Caco-2 (cell line): Measurements from ENCODE around the gene ZNF319. TPM values are rescaled to one million over a fixed set of nuclear protein-coding genes. Genes with fewer than 3 reads are reported as not detected.

Source experiments
- BruUV-seq: library from RNA; stranded (reverse); fragments of 400-500 nt; replicated peaks from 2 replicates; lab custom pipeline; 2021; lab: Mats Ljungman, UMichigan
- CTCF ChIA-PET: fragments of 300-600 bp; sonication (Branson Sonifier 250); formaldehyde crosslinking; loops from one replicate; lab custom pipeline; 2022; ENCODE audit warnings: antibody characterized with exemption; lab: Charles Lee
- POLR2A ChIA-PET: fragments of 300-600 bp; sonication (Branson Sonifier 250); formaldehyde crosslinking; loops from one replicate; lab custom pipeline; 2022; ENCODE audit warnings: antibody characterized with exemption; lab: Charles Lee
- DNase-seq, 2 experiments: peaks; one replicate each; pipeline versions ENCODE4 v3.0.0 to v3.0.0-alpha.2; 2020 to 2022
- H3K27me3 ChIP-seq: replicated peaks from 2 replicates; pipeline ENCODE4 v1.6.0; 2011; ENCODE audit warnings: low read length; ENCODE audit not compliant: control insufficient read depth, insufficient read depth
- H3K36me3 ChIP-seq: 2 replicates; pipeline ENCODE4 v1.5.1; 2011; ENCODE audit warnings: low read length; ENCODE audit not compliant: control insufficient read depth, insufficient read depth
- H3K4me1 ChIP-seq: fragments of 250-450 bp; sonication (Bioruptor Pico); 2 replicates; pipeline ENCODE4 v1.5.1; 2020; ENCODE audit warnings: mild to moderate bottlenecking
- H3K4me3 ChIP-seq: 2 replicates; pipeline ENCODE4 v1.5.1; 2011; ENCODE audit warnings: low read depth, mild to moderate bottlenecking, control low read depth, low read length
- H3K9me3 ChIP-seq: fragments of 250-450 bp; sonication (Bioruptor Pico); 2 replicates; pipeline ENCODE4 v1.5.1; 2020; ENCODE audit warnings: mild to moderate bottlenecking, moderate library complexity
- H3K27ac Mint-ChIP-seq: one replicate; pipeline ENCODE4 v1.8.0; 2022; ENCODE audit warnings: mixed read lengths; ENCODE audit not compliant: unreplicated experiment
- H3K27me3 Mint-ChIP-seq: one replicate; pipeline ENCODE4 v1.8.0; 2022; ENCODE audit warnings: mixed read lengths; ENCODE audit not compliant: insufficient read depth, unreplicated experiment
- H3K36me3 Mint-ChIP-seq: one replicate; pipeline ENCODE4 v1.8.0; 2022; ENCODE audit warnings: mild to moderate bottlenecking, mixed read lengths; ENCODE audit not compliant: insufficient read depth, unreplicated experiment
- H3K4me1 Mint-ChIP-seq: one replicate; pipeline ENCODE4 v1.8.0; 2022; ENCODE audit warnings: low read depth, mixed read lengths; ENCODE audit not compliant: unreplicated experiment
- H3K4me3 Mint-ChIP-seq: one replicate; pipeline ENCODE4 v1.8.0; 2022; ENCODE audit warnings: mild to moderate bottlenecking, moderate library complexity, mixed read lengths; ENCODE audit not compliant: unreplicated experiment
- H3K9me3 Mint-ChIP-seq: one replicate; pipeline ENCODE4 v1.8.0; 2022; ENCODE audit warnings: mixed read lengths; ENCODE audit not compliant: unreplicated experiment
- CTCF ChIP-seq, 2 experiments: fragments of 200-600 bp in 1 of 2; IDR thresholded peaks; 1 replicate in 1 of 2; 2 replicates in 1 of 2; pipeline versions ENCODE4 v1.5.1 to v1.8.0; 2011 to 2022; ENCODE audit warnings: antibody characterized with exemption in 1 of 2, control low read depth in 1 of 2, inconsistent platforms in 1 of 2, low read depth in 1 of 2, low read length in 1 of 2, mild to moderate bottlenecking in 1 of 2, moderate library complexity in 1 of 2; ENCODE audit not compliant: insufficient read depth in 1 of 2, severe bottlenecking in 1 of 2, unreplicated experiment in 1 of 2
- intact Hi-C: fragments of 100-400 bp; cut with micrococcal nuclease; formaldehyde crosslinking; loops from one replicate; pipeline ENCODE4 v1.10.0; 2022; ENCODE audit not compliant: unreplicated experiment
- total RNA-seq: library from RNA; stranded (reverse); gene quantifications from 2 replicates; pipeline ENCODE4 v1.2.3, GENCODE V29; 2022

Gene ZNF319
- total RNA-seq, 1 experiment from 2014 or later = 16.3 TPM

DNA sequence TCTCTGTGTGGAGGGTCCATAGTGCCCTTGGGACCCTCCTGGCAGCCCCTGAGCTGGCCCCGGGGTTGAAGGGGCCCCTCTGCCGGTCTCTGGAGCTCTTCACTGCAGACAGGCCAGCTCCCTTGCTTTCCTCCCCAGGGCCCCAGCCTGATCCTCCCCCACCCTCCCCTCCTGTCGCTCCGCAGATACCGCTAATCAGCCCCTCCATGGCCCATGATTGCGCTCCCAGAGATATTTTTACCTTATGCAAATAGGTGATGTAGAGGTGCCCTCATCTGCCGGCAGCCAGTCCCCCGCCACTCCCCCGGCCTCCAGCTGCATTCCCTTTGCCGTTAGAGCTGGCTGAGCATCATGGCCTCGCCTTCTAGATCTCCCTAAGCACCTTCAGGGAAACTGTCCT is 34.3 kb upstream of the ZNF319 start:
- no peak overlapping the region for H3K4me3 ChIP-seq
- no peak overlapping the region for H3K4me3 Mint-ChIP-seq
- TF ChIP-seq CTCF (IDR thresholded peaks at IDR 0.05; ENCODE audit: insufficient read depth in 1 of 2, low read depth in 1 of 2, low read length in 1 of 2, severe bottlenecking in 1 of 2, unreplicated experiment in 1 of 2) = no peak

GRCh38 chr16:58034128-58034685 is 33.7 kb upstream of the ZNF319 start:
- H3K36me3 Mint-ChIP-seq = peaks cover 6% of the 10 kb centered on the region
- H3K27ac Mint-ChIP-seq = no peak overlapping the region
- Histone ChIP-seq H3K36me3 (peaks cover 1% of the 10 kb centered on the region; the same call in 1 of the 2 replicates), H3K27me3 (no peaks in the 10 kb centered on the region), H3K9me3 (no peaks in the 10 kb centered on the region), H3K4me3 (no peak overlapping the region), H3K4me1 (peaks cover 5% of the 10 kb centered on the region)
- H3K27me3 Mint-ChIP-seq = no peaks in the 10 kb centered on the region
- no TSS peak for BruUV-seq
- no peak for TF ChIP-seq CTCF (IDR thresholded peaks at IDR 0.05; ENCODE audit: insufficient read depth in 1 of 2, low read depth in 1 of 2, low read length in 1 of 2, severe bottlenecking in 1 of 2, unreplicated experiment in 1 of 2)
- peaks cover 6% of the 10 kb centered on the region for H3K4me1 Mint-ChIP-seq
- POLR2A ChIA-PET = interaction anchor here (0.7 kb wide), 1 partner anchor 95 kb away, joined by 3 read pairs; the partner anchor contains the start of gene CFAP20
- H3K4me3 Mint-ChIP-seq = no peak overlapping the region
- DNase-seq = no peak
- intact Hi-C loops = no loop called here
- no peaks in the 10 kb centered on the region for H3K9me3 Mint-ChIP-seq
- CTCF ChIA-PET = interaction anchor here (1.5 kb wide), 1 partner anchor 88 kb away, joined by 6 read pairs; no protein-coding TSS in a partner anchor

More for the DNA sequence above, 34.3 kb upstream of the ZNF319 start:
- Mint-ChIP-seq H3K9me3 (no peaks in the 10 kb centered on the region), H3K27me3 (no peaks in the 10 kb centered on the region), H3K36me3 (peaks cover 6% of the 10 kb centered on the region), H3K27ac (no peak overlapping the region), H3K4me1 (peaks cover under 1% of the 10 kb centered on the region)
- no peaks in the 10 kb centered on the region for H3K9me3 ChIP-seq
- POLR2A ChIA-PET = interaction anchor here (0.7 kb wide), 1 partner anchor 95 kb away, joined by 3 read pairs; the partner anchor contains the start of gene CFAP20
- CTCF ChIA-PET = interaction anchor here (1.5 kb wide), 1 partner anchor 87 kb away, joined by 6 read pairs; no protein-coding TSS in a partner anchor
- DNase-seq = no peak
- BruUV-seq = no TSS peak
- intact Hi-C loops = no loop called here
- peaks cover 5% of the 10 kb centered on the region for H3K4me1 ChIP-seq
- peaks cover 1% of the 10 kb centered on the region; the same call in 1 of the 2 replicates for H3K36me3 ChIP-seq
- H3K27me3 ChIP-seq = no peaks in the 10 kb centered on the region

DNA sequence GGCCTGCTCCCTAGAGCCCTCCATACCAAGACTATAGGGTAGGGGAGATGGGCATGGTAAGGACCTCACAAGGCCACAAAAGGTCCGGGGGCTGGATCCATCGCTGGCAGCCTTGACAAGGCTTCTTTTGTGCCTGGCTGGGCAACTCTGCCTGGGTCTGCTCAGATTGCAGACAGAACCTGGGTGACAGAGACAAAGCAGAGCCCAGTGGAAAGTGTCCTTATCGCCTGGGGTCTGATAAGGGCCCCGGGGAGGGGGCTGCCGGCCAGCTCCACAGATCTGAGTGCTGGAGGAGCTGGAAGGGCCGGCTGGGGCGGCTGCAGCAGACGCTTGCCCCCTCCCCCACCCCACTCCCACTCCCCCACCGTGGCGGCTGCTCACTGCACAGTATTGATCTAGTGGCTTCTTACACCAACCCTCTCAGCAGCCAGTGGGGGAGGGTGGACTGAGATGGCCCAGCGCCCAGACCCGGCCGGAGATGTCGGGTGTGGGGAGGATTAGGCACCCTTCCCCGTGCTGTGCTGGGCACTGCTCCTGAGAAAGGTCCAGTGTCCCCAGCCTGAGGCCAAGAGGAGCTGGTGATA is 32.3 kb upstream of the ZNF319 start:
- intact Hi-C loops = no loop called here
- TF ChIP-seq CTCF (IDR thresholded peaks at IDR 0.05; ENCODE audit: insufficient read depth in 1 of 2, low read depth in 1 of 2, low read length in 1 of 2, severe bottlenecking in 1 of 2, unreplicated experiment in 1 of 2) = no peak
- H3K4me3 ChIP-seq = no peak overlapping the region
- no peaks in the 10 kb centered on the region for H3K27me3 ChIP-seq
- Mint-ChIP-seq H3K27me3 (no peaks in the 10 kb centered on the region), H3K4me3 (no peak overlapping the region), H3K36me3 (peaks cover 6% of the 10 kb centered on the region), H3K9me3 (no peaks in the 10 kb centered on the region), H3K27ac (no peak overlapping the region), H3K4me1 (peaks cover 8% of the 10 kb centered on the region)
- BruUV-seq = no TSS peak
- H3K4me1 ChIP-seq = peaks cover 5% of the 10 kb centered on the region
- ChIA-PET POLR2A (no interaction called here), CTCF (interaction anchor here (0.6 to 1.3 kb wide), 3 partner anchors 89 to 268 kb away, joined by 3 to 9 read pairs (median 4); no protein-coding TSS in a partner anchor)
- H3K9me3 ChIP-seq = no peaks in the 10 kb centered on the region
- DNase-seq = no peak
- peaks cover 1% of the 10 kb centered on the region; the same call in 1 of the 2 replicates for H3K36me3 ChIP-seq
